HG02884 (cell line): ENCODE measurements around the gene DOCK3.

Experiments
- ATAC-seq: cut with Tn5 transposase; IDR thresholded peaks from one replicate; pipeline ENCODE4 v1.9.1; 2021; ENCODE audit warnings: mild to moderate bottlenecking, moderate library complexity; ENCODE audit not compliant: unreplicated experiment

The DOCK3 gene

GRCh38 chr3:51394541-51394940 is 719.8 kb downstream of the DOCK3 start:
- no peak for ATAC-seq

GRCh38 chr3:51395493-51396213 is 720.9 kb downstream of the DOCK3 start:
- no peak for ATAC-seq

GRCh38 chr3:51396401-51396800 is 721.7 kb downstream of the DOCK3 start:
- no peak for ATAC-seq

GRCh38 chr3:51397392-51397791 is 722.7 kb downstream of the DOCK3 start:
- ATAC-seq = no peak

DNA sequence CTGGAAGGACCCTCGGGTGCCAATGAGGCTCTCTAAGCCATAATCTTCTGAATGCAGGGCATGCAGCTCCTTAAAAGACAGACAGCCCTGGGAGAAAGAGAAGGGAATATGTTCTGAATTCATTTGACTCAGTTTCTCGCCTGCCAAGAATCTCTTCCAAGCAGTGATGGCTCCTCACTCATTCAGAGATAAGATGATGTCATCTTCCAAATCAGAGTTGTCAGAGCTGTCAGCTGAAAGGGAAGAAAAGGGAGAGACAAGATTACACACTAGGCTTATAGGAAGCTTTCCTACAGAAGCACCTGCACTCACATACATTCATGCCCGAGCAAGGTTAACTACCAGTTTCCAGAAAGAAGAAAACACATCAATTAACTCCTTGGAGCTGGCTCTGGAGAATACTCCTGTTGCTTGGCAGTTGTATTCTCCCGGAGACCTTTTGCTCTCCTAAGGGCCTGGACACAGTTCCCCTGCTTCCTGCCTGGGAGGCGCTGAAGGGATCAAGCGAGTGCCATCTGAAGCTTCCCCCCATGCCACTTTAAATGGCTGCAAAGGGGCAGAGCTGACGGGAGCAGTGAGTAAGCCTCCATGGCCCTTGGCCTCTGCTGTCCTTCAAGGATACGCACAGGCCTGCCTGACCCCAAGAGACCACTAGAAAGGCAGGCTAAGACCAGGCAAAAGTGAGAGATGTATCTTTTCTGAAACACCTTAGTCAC is 724.0 kb downstream of the DOCK3 start:
- ATAC-seq = no peak

DNA sequence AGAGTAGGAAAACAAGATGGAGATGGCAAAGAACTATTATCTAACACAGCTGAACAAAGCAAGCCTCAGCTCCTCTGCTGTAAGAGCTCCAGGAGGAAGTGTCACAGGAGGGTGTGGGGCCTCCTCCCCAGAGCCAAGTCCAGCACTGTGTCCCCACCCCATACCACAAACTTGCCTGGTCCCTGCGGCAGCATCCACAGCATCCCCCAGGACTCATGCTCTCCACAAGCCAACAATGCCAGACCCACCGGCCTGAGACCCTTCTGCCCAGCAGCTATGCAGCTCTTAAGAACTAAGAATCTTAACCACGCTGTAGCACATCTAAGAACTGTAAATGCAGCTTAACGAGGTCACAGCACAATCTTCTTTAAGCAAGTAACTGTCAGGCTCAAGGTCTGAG is 725.4 kb downstream of the DOCK3 start:
- no peak for ATAC-seq

DNA sequence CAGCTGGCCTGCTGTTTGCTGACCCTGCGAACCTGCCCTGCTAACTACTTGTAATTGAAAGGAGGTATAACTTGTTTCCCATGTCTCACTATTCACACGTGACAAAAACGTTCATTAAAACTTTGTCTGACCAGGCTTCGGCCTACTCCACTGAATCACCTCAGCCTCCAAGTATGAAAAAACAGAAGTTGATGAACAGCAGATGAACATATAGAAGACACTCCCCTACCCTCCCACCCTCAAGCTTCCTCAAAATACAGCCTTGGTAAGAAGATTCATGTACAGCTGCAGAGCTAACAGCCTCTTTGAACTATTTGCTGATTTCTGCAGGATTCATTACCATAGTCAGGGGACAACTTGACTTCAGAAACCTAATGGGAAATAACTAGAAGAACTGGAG is 727.0 kb downstream of the DOCK3 start:
- no peak for ATAC-seq

- ATAC-seq = no peak
Measured at GRCh38 chr3:51403675-51404074, 728.9 kb downstream of the DOCK3 start.

DNA sequence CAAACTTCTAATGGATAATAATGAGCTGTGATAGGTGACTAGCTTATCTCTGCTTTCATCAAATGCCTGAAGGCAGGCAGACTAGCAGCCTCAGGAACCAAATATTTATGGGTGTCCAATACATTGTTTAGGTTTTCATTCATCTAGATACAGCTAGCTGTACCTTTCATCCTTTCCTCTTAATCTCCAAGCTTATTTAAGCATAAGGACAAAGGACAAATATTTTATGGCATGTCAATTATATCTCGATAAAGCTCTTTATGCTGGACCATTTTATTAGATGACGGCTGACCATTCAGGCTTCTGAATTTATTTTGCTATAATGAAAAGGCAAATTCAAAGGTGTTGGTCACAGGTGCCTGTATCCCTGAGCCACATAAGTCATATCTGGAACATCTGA is 733.3 kb downstream of the DOCK3 start:
- no peak for ATAC-seq

GRCh38 chr3:51408813-51409212 is 734.1 kb downstream of the DOCK3 start:
- ATAC-seq = no peak

GRCh38 chr3:51422211-51422610 is 747.5 kb downstream of the DOCK3 start:
- no peak for ATAC-seq

GRCh38 chr3:51426921-51427320 is 752.2 kb downstream of the DOCK3 start:
- no peak for ATAC-seq

- ATAC-seq = no peak
Measured at GRCh38 chr3:51429138-51429537, 754.4 kb downstream of the DOCK3 start.
